ENCODE results near the gene DDR1. TPM values are rescaled to one million over a fixed set of nuclear protein-coding genes. Genes with fewer than 3 reads are reported as not detected.

The DDR1 gene
- total RNA-seq, 2 experiments from 2014 or later = 10.9 to 11.3 TPM

- H3K4me1 Mint-ChIP-seq = peaks cover 34% of the 10 kb centered on the region
- POLR2A ChIA-PET = no interaction called here
- no peak overlapping the region for H3K27ac Mint-ChIP-seq
- H3K27me3 Mint-ChIP-seq = peaks cover 3% of the 10 kb centered on the region
- DNase-seq (no peak), ATAC-seq (ENCODE audit: low read depth) (no peak)
- peaks cover 2% of the 10 kb centered on the region for H3K36me3 Mint-ChIP-seq
- no peaks in the 10 kb centered on the region for H3K9me3 Mint-ChIP-seq
- H3K4me3 Mint-ChIP-seq = no peak overlapping the region
Measured at GRCh38 chr6:30879684-30880427, 4.5 kb upstream of the DDR1 start.

DNA sequence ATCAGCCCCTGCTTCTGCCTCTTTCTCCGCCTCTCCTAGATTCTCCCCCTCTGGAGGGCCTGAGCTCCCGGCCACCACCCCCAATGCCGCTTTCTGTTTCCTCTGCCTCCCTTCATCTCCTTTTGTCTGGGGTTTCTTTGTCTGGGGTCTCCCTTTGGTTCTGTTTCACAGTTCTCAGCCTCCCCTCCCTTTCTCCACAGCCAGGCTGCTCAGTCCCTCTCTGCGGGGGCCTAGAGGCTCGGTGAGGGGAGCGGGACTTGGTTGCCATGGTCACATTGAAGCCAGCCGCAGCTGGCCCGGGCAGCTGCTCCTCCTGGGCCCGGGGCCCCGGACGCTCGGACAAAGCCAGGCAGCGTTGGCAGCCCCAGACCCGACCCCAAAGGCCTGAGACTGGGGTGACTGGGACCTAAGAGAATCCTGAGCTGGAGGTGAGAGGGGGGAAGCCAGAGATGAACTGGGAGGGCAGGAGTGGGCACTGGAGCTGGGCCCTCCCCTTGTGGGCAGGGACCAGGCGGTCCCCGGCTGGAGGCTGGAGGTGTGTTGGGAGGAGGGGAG, 3.5 kb upstream of the DDR1 start:
- no peak for ATAC-seq (ENCODE audit: low read depth)
- POLR2A ChIA-PET = interaction anchor here (1.5 kb wide), 1 partner anchor 51 kb away, joined by 3 read pairs; no protein-coding TSS in a partner anchor
- no peak overlapping the region for H3K4me3 Mint-ChIP-seq
- H3K27ac Mint-ChIP-seq = no peak overlapping the region
- H3K27me3 Mint-ChIP-seq = peaks cover 3% of the 10 kb centered on the region
- H3K9me3 Mint-ChIP-seq = no peaks in the 10 kb centered on the region
- H3K4me1 Mint-ChIP-seq = peaks cover 41% of the 10 kb centered on the region
- H3K36me3 Mint-ChIP-seq = no peaks in the 10 kb centered on the region
- no peak for DNase-seq

DNA sequence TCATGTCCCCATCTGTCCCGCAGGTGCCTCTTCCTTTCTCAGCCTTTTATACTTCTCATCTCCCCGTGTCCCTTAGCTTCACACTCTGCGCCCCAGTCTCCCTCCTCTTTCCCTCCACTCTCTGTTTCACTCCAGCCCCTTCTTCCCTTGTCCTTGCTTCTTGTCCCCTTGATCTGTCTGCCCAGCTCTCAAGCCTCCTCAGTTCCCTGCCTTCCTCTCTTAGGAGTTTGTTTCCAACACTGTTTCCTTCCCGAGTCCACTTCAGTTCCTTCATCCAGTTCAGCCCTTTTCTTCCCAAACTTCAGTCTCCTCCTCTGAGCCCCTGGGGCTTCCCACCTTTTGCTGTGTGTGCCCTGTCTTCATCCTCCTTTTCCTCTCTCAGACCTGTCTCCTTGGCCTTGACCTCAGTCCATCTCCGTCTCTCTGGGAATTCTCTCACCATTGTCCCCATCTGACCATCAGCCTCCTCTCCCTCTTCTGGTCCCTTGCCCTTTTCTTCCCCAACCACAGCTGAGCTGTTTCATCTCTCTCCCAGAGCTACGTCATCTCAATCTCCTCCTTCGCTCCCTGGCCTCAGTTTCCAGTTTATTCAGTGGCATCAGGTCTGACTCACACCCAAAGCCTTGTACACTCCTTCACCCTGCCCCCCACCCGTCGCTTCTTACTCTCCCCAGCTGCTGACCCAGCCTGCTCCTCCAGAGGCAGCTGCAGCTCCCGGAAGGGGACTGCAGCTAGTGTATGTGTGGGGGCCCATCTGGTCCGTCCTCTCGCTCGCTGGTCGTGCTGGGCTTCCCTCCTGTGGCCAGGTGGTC, 2.7 kb upstream of the DDR1 start:
- POLR2A ChIA-PET = interaction anchor here (0.9 to 1.5 kb wide), 3 partner anchors 51 to 137 kb away, joined by 3 to 5 read pairs (median 3); partner anchors contain the start of gene IER3

DNA sequence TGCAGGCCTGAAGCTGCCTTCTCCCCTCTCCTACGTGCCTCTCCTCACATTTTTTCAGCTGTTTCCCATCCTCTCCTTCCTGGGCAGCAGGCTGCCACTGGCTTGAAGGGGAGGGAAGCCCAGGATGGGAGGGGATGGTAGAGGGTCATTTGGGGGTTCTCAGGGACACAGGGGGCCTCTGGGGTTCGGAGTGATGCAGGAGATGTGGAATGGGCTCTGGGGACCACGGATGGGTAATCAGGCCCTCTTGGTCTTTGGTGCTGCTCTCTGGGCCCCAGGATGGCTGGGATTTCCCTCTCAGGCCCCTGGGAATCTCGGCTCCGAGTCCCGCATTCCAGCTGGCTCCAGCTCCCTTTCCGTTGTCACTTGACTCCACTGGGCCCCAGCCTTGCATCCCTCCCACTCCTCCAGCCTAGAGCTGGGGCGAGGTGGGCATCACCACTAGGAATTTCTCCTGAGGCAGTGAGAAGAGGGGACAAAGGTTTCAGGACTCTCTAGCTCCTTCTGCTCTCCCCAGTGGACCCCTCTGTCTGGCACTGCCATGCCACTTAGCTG, 2.0 kb upstream of the DDR1 start:
- no peak for DNase-seq
- peaks cover 3% of the 10 kb centered on the region for H3K27me3 Mint-ChIP-seq
- H3K27ac Mint-ChIP-seq = no peak overlapping the region
- H3K9me3 Mint-ChIP-seq = no peaks in the 10 kb centered on the region
- no peak overlapping the region for H3K4me3 Mint-ChIP-seq
- POLR2A ChIA-PET = interaction anchor here (0.9 to 1.3 kb wide), 3 partner anchors 52 to 137 kb away, joined by 3 to 5 read pairs (median 3); partner anchors contain the start of gene IER3
- no peaks in the 10 kb centered on the region for H3K36me3 Mint-ChIP-seq
- peaks cover 36% of the 10 kb centered on the region for H3K4me1 Mint-ChIP-seq
- no peak for ATAC-seq (ENCODE audit: low read depth)

More for the DNA sequence above, 2.7 kb upstream of the DDR1 start:
- Mint-ChIP-seq H3K9me3 (no peaks in the 10 kb centered on the region), H3K4me1 (peaks cover 42% of the 10 kb centered on the region), H3K4me3 (no peak overlapping the region), H3K27ac (peak overlapping the region; percentile 21), H3K36me3 (no peaks in the 10 kb centered on the region), H3K27me3 (peaks cover 3% of the 10 kb centered on the region)
- ATAC-seq (ENCODE audit: low read depth) = no peak
- no peak for DNase-seq

- H3K36me3 Mint-ChIP-seq = no peaks in the 10 kb centered on the region
- DNase-seq (no peak), ATAC-seq (ENCODE audit: low read depth) (no peak)
- H3K4me1 Mint-ChIP-seq = peaks cover 30% of the 10 kb centered on the region
- H3K27ac Mint-ChIP-seq = peak overlapping the region; percentile 44
- peak overlapping the region; percentile 79 for H3K4me3 Mint-ChIP-seq
- POLR2A ChIA-PET = interaction anchor here (0.9 to 1.3 kb wide), 4 partner anchors 53 to 138 kb away, joined by 3 to 7 read pairs (median 4); partner anchors contain the start of gene IER3
- H3K27me3 Mint-ChIP-seq = peaks cover 3% of the 10 kb centered on the region
- H3K9me3 Mint-ChIP-seq = no peaks in the 10 kb centered on the region
Measured at GRCh38 chr6:30882759-30883684, 1.3 kb upstream of the DDR1 start.

- POLR2A ChIA-PET = interaction anchor here (0.5 to 1.5 kb wide), 6 partner anchors 29 to 327 kb away, joined by 3 to 7 read pairs (median 4); partner anchors contain the start of genes DHX16, PRR3 and VARS2
- Mint-ChIP-seq H3K27me3 (peaks cover 3% of the 10 kb centered on the region), H3K9me3 (no peaks in the 10 kb centered on the region), H3K4me3 (peak overlapping the region; percentile 79), H3K36me3 (no peaks in the 10 kb centered on the region), H3K27ac (no peak overlapping the region), H3K4me1 (peaks cover 24% of the 10 kb centered on the region)
- ATAC-seq (ENCODE audit: low read depth) = peak; percentile 46
- DNase-seq = no peak
Measured at GRCh38 chr6:30884521-30885480, 482 bp downstream of the DDR1 start.

DNA sequence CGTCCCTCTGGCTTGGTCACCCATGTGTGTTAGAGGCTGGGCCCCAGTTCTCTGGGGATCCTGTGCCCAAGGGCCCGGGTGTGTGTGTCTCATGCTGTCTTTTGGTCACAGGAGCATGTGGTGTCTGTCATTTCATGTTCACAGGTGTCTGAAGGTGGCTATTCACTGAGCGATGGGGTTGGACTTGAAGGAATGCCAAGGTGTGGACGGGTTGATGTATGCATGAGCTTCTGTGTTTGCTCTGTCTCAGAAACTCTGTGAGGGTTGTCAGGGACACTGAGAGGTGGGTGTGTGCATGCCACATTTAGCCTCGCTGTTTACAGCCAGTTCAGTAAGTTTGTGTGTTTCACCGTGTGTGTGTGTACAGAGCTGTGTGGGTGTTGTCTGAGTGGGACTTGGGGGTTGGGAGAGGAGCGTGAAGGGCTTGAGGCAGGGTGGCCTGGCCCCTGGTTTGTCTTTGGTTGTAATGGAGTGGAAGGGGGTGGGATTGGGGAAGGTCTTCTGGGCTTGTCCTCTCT, 1.2 kb downstream of the DDR1 start:
- H3K4me3 Mint-ChIP-seq = peak overlapping the region; percentile 79

DNA sequence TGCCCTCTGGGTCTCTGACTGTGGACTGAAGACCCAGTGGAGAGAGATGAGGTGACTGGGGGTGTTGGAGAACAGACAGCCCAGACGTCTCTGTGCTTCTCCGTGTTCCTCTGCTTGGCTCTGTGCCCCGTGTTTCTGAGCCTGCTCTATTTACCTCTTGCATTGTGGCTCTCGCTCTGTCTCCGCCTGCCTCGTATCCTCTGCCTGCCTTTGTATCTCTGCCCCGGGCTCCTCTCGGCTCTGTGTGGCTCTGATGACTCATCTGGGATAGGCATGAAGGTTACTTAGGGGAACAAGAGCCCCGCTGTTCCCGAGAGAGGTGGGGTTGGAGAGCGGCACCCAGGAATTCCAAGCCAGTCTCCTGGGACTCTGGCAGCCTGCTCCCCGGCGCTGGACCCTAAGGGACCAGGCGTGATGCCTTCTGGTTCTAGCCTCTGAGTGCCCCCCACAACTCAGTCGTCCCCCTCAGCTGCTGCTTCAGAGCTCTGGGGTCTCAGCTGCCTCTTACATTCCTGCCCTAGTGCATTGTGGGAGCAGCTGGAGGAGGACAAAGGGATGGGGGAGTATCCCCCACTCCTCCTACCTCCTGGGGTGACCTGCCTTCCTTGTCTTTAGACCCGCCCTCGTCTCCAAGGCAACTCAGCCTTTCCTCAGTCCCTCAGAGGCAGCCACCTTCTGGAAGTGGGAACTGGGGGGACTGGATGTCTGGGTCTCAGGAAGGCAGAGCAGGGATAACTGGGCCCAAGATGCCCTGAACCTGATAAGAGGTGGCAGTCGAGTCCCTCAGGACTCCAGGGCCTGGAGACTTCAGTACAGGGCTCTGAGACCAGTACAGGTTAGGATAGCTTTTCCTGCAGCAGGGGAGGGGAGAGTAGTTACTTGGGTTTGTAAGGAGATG, 1.9 kb downstream of the DDR1 start:
- peak; percentile 25 for DNase-seq
- H3K27me3 Mint-ChIP-seq = peaks cover 2% of the 10 kb centered on the region
- H3K9me3 Mint-ChIP-seq = no peaks in the 10 kb centered on the region
- H3K27ac Mint-ChIP-seq = peak overlapping the region; percentile 18
- H3K4me1 Mint-ChIP-seq = peaks cover 24% of the 10 kb centered on the region
- no peaks in the 10 kb centered on the region for H3K36me3 Mint-ChIP-seq
- H3K4me3 Mint-ChIP-seq = peak overlapping the region; percentile 79
- peak; percentile 27 for ATAC-seq (ENCODE audit: low read depth)
- POLR2A ChIA-PET = no interaction called here

More for the DNA sequence above, 1.2 kb downstream of the DDR1 start:
- Mint-ChIP-seq H3K27ac (peak overlapping the region; percentile 18), H3K4me1 (peaks cover 24% of the 10 kb centered on the region), H3K9me3 (no peaks in the 10 kb centered on the region), H3K36me3 (no peaks in the 10 kb centered on the region), H3K27me3 (peaks cover 3% of the 10 kb centered on the region)
- DNase-seq = no peak
- POLR2A ChIA-PET = interaction anchor here (1.5 kb wide), 1 partner anchor 58 kb away, joined by 4 read pairs; no protein-coding TSS in a partner anchor
- ATAC-seq (ENCODE audit: low read depth) = no peak

DNA sequence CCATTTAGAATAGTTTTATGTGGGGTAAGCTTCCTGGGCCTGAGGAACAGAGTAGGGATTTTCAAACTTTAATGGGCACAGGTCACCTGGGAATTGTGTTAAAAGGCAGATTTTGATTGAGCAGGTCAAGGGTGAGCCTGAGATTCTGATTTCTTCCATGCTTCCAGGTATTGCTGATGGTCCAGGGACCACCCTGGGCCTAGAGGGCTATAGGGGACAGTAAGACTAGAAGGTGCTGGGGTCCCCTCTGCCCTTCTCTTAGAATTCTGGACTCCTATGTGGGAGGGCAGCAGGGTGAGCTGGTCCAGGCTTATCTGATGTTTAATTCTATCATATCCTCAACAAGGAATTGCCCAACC, 2.6 kb downstream of the DDR1 start:
- Mint-ChIP-seq H3K27ac (no peak overlapping the region), H3K4me3 (no peak overlapping the region), H3K27me3 (peaks cover 2% of the 10 kb centered on the region), H3K4me1 (peaks cover 21% of the 10 kb centered on the region), H3K36me3 (no peaks in the 10 kb centered on the region), H3K9me3 (no peaks in the 10 kb centered on the region)
- POLR2A ChIA-PET = no interaction called here
- ATAC-seq (ENCODE audit: low read depth) = no peak
- DNase-seq = peak; percentile 5

DNA sequence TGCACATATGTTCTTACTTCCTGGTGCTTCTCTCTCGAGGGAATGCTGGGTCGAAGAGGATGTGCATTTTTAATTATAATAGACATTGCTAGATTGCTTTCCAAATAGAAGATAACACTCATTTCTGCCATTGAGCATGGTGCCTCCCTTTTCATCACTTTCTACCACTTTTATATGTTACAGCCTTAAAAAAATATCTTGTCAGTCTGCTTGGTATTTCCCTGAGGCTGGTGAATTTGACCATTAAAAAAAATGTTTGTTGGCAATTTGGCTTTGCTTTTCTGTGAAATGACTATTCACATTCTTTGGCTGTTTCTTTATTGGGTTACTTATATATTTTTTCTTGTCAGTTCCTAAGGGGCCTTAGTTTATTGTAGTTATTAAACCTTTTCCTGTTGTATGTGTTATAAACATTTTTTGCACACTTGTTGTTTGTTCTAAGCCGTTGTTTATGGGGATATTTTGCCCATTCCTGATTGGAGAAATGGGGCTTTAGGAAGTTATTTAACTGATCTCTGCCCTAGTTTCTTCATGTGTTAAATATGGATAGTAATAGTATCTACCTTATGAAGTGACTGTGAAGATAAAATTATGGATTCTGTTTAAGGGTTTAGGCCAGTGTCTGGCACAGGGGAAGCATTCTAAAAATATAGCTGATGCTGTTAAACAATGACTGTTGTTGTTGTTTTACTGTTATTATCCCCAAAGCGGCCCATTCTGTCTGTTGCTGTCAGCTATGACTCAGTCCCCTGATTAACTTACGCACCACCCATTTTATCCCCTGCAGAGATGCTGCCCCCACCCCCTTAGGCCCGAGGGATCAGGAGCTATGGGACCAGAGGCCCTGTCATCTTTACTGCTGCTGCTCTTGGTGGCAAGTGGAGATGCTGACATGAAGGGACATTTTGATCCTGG, 3.8 kb downstream of the DDR1 start:
- POLR2A ChIA-PET = no interaction called here
- no peaks in the 10 kb centered on the region for H3K9me3 Mint-ChIP-seq
- ATAC-seq (ENCODE audit: low read depth) = no peak

More for the DNA sequence above, 3.8 kb downstream of the DDR1 start:
- Mint-ChIP-seq H3K27me3 (peaks cover 2% of the 10 kb centered on the region), H3K27ac (no peak overlapping the region), H3K4me3 (no peak overlapping the region), H3K36me3 (no peaks in the 10 kb centered on the region), H3K4me1 (peaks cover 19% of the 10 kb centered on the region)
- DNase-seq = peak; percentile 4
